ENCODE results near the gene TSPAN4. TPM values are rescaled to one million over a fixed set of nuclear protein-coding genes. Genes with fewer than 3 reads are reported as not detected.
A peak's percentile ranks its signal among the peaks of the same experiment; 100 is the strongest.

TSPAN4 gene
- total RNA-seq, 2 donors from 2014 or later = 12.6 to 18.9 TPM

DNA sequence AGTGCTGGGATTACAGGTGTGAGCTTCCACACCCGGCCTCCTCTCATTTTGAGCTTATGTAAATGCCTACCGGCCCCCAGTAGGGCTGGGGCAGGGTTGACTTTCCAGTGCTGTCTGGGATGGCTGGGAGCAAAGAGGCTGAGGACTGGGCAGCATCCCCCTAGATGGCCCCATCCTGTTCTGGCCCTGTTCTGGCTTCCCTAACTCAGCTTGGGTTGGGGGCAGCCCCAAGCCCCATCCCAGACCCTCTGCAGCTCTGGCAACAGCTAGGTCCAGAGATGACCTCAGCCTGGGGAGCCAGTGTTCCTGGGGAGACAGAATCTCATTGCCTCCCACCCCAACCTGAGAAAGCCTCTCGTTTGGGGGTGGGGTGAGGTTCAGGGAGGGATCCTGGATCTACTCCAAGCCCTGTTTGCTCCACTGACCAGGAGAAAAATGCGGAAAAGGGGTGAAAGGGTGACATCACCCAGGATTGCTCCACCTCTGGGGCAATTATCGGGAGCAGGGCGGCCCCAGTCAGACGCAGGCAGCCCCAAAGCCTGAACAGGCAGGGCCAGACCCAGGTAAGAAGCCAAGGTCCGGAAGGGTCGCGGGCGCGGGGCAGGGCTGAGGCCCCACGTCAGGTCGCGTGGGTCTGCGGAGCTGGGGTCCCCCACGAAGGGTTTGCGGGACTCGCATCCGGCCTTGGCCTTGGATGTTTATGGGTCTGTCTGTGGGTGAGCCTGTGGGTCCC lies 24.1 kb upstream of the TSPAN4 start, which contains the start of gene PNPLA2:
Gene PNPLA2 (plus strand): TSS at position 519 of the 733 bp plus-strand sequence. CDS start 805 bp downstream, outside the sequence.
- Mint-ChIP-seq H3K9me3 (no peaks in the 10 kb centered on the region), H3K36me3 (no peaks in the 10 kb centered on the region), H3K27ac (peak within 1 kb of the TSS; percentile 63 to 85)
- ATAC-seq (no peak), DNase-seq (ENCODE audit: low spot score in 2 of 2) (no peak)

DNA sequence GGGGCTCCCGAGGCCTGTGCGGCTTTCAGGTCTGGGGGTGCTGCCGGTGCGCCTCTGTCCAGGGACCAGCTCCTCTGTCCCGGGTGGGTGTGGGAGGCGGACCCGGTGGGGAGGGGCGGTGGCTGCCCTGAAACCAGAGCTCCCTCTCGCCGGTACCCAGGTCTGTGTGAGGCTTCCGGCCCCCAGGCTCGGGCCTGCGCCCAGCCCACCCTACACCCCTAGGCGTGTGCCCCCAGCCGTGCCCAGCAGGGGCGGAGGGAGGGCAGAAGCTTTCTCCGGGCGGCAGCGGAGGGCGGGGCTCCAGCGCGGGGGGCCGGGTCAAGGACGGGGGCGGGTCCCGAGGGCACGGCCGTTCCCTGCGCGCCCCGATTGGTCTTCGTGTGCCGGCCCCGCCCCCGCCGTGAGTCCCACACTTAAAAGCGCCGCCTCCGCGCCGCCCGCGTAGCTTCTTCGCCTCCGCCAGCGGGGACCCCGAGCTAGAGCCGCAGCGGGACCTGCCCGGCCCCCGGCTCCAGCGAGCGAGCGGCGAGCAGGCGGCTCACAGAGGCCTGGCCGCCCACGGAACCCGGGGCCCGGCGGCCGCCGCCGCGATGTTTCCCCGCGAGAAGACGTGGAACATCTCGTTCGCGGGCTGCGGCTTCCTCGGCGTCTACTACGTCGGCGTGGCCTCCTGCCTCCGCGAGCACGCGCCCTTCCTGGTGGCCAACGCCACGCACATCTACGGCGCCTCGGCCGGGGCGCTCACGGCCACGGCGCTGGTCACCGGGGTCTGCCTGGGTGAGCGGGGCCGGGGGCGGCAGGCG lies 23.3 kb upstream of the TSPAN4 start:
- Mint-ChIP-seq H3K36me3 (no peaks in the 10 kb centered on the region), H3K9me3 (no peaks in the 10 kb centered on the region), H3K27ac (peak overlapping the region; percentile 44 to 63)
- peak; percentile 77 to 82 for ATAC-seq
- peak; percentile 92 to 95 for DNase-seq (ENCODE audit: low spot score in 2 of 2)

DNA sequence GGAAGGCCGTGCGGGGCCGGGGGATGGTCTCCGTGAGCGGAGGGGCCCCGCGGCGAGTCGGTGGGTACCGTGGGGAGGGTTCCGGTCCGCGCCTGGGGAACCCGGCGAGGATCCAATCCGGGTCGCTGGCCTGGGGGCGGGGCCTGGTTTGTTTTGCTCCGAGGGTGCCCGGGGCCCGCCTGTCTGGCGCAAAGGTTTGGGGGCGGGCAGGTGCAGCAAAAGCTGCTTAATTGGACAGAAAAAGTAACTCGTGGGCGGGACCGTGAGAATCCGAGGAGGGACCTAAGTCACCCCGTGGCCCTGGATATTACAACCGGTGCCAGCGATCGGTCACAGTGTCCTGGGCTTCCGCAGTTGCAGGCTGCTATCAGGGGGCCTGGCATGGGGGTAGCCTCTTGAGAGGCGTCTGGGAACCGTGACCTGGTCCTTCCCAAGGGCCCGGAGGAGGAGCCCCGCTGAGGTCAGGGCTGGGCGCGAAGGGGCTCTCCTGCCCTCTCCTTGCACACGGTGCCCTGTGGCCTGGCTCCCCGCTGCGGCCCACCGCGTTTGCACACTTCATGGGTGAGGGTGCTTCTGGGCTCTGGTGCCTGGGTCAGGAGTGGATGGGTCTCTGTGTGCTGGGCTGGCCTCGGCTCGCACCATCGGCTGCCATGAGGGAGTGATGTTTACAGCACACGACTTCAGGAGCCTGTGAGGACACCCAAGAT lies 22.6 kb upstream of the TSPAN4 start:
- H3K9me3 Mint-ChIP-seq = no peaks in the 10 kb centered on the region
- peak; percentile 82 to 95 for DNase-seq (ENCODE audit: low spot score in 2 of 2)
- H3K27ac Mint-ChIP-seq = peak overlapping the region; percentile 63 to 72
- peak; percentile 60 to 77 for ATAC-seq
- peaks cover 2% of the 10 kb centered on the region in 2 donors for H3K36me3 Mint-ChIP-seq

DNA sequence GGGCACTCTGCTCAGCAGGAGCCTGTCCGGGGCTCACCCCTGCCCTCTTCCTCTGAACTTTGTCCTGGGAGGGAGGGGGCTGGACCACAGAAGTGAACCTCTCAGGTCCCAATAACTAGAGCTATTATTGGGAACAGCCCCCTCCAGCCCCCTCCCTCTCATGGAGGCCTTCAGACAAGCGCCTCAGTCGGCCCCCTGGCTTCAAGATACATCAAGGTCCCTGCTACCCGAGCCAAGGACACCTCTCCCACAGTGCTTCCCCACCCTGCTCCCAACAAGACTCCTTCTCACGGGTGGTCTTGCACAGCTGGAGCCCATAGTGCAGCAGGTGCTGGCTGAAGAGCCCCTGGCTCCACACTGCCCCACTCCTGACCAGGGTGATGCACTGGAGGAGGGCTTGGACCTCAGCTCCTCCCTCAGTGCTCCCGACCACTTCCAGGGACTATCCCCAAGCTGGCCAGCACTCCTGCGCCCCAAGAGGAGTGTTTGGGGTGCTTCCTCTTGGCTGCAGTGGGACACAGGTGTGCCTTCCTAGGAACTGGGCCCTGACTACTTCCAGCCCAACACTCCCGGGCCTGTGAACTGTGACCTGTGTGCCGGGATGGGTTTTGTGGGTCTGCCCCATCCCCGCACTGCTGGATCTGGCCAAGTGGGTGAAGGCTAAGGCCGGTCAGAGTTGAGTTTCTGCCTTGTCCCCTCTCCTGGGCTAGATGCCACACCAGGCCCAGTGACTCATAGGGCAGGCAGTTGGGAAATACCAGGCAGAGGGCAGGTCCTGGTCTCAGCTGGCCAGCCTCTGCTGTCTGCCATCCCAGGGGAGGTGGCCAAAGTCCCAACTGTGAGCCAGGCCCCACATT lies 21.8 kb upstream of the TSPAN4 start:
- Mint-ChIP-seq H3K9me3 (no peaks in the 10 kb centered on the region), H3K27ac (no peak overlapping the region), H3K36me3 (peaks cover 5 to 7% of the 10 kb centered on the region in 2 donors)
- DNase-seq (ENCODE audit: low spot score in 2 of 2) (no peak), ATAC-seq (peak in 1 of 2 donors; percentile 13)

DNA sequence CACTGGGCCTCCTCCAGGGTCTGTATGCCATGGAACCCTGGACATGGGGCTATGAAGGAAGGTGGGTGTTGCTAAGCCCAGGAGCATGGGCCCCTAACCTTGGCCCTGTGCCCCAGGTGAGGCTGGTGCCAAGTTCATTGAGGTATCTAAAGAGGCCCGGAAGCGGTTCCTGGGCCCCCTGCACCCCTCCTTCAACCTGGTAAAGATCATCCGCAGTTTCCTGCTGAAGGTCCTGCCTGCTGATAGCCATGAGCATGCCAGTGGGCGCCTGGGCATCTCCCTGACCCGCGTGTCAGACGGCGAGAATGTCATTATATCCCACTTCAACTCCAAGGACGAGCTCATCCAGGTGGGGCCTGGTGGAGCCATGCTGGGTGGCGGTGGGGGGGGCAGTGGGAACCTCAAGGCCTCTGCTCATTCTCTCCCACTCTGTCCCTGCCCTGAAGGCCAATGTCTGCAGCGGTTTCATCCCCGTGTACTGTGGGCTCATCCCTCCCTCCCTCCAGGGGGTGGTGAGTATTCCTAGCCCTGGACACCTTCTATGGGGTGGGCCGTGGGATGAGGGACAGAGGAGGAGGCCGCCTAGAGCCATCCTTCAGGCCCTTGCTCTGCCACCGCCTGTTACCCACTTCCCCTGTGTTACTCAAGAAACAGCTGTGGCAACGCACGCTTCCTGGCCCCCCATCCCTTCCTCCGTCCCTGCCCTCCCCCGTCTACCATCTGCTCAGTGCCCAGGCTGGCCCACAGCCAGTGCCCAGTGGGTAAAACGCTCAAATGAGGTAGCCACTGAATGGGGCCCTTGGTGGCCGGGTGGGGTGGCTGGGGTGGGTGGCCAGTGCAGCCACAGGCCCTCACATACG lies 20.9 kb upstream of the TSPAN4 start:
- DNase-seq (ENCODE audit: low spot score in 2 of 2) (no peak), ATAC-seq (no peak)
- Mint-ChIP-seq H3K27ac (no peak overlapping the region), H3K36me3 (peaks cover 5 to 7% of the 10 kb centered on the region in 2 donors), H3K9me3 (no peaks in the 10 kb centered on the region)

DNA sequence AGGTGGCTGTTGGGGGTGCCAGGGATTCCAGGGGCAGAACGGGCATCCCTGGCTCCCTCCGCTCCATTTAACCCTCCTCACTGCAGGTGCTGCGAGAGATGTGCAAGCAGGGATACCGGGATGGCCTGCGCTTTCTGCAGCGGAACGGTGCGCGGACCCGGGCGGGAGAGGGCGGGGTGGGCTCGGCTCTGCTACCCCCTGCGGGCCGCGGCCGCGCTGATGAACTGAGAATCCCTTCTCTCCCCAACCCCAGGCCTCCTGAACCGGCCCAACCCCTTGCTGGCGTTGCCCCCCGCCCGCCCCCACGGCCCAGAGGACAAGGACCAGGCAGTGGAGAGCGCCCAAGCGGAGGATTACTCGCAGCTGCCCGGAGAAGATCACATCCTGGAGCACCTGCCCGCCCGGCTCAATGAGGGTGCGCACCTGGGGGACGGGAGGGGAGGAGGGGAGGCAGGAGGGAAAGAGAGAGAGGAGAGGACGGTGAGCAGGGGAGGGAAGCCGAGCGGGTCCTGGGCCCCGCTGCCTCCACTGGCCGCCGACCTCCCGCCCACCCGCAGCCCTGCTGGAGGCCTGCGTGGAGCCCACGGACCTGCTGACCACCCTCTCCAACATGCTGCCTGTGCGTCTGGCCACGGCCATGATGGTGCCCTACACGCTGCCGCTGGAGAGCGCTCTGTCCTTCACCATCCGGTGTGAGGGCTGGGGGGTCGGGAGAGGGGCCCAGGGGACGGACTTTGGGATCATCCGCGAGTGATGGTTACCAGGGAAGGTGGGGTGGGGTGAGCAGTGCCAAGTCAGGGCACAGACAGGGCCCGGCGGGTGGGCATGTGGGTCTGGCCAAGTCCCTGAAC lies 19.0 kb upstream of the TSPAN4 start:
- ATAC-seq (no peak), DNase-seq (ENCODE audit: low spot score in 2 of 2) (no peak)
- H3K9me3 Mint-ChIP-seq = no peaks in the 10 kb centered on the region
- no peak overlapping the region for H3K27ac Mint-ChIP-seq
- H3K36me3 Mint-ChIP-seq = peaks cover 5 to 7% of the 10 kb centered on the region in 2 donors

DNA sequence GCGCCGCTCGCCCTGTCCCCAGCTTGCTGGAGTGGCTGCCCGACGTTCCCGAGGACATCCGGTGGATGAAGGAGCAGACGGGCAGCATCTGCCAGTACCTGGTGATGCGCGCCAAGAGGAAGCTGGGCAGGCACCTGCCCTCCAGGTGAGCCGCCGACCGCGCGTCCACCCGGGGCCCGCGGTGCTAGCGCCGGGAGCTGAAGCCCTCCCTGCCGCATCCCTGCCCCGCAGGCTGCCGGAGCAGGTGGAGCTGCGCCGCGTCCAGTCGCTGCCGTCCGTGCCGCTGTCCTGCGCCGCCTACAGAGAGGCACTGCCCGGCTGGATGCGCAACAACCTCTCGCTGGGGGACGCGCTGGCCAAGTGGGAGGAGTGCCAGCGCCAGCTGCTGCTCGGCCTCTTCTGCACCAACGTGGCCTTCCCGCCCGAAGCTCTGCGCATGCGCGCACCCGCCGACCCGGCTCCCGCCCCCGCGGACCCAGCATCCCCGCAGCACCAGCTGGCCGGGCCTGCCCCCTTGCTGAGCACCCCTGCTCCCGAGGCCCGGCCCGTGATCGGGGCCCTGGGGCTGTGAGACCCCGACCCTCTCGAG lies 18.3 kb upstream of the TSPAN4 start:
- ATAC-seq (no peak), DNase-seq (ENCODE audit: low spot score in 2 of 2) (no peak)
- peaks cover 5 to 7% of the 10 kb centered on the region in 2 donors for H3K36me3 Mint-ChIP-seq
- no peak overlapping the region for H3K27ac Mint-ChIP-seq
- H3K9me3 Mint-ChIP-seq = no peaks in the 10 kb centered on the region

DNA sequence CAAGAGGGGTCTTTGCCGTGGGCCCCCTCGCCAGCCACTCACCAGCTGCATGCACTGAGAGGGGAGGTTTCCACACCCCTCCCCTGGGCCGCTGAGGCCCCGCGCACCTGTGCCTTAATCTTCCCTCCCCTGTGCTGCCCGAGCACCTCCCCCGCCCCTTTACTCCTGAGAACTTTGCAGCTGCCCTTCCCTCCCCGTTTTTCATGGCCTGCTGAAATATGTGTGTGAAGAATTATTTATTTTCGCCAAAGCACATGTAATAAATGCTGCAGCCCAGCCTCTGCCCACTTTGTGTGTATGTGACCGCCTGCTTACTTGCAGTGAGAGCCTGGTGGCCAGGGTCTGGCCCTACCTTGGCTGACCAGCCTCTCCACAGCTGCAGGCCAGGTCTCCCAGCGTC lies 17.7 kb upstream of the TSPAN4 start:
- H3K36me3 Mint-ChIP-seq = peaks cover 5 to 7% of the 10 kb centered on the region in 2 donors
- H3K9me3 Mint-ChIP-seq = no peaks in the 10 kb centered on the region
- DNase-seq (ENCODE audit: low spot score in 2 of 2) (no peak), ATAC-seq (no peak)
- no peak overlapping the region for H3K27ac Mint-ChIP-seq

DNA sequence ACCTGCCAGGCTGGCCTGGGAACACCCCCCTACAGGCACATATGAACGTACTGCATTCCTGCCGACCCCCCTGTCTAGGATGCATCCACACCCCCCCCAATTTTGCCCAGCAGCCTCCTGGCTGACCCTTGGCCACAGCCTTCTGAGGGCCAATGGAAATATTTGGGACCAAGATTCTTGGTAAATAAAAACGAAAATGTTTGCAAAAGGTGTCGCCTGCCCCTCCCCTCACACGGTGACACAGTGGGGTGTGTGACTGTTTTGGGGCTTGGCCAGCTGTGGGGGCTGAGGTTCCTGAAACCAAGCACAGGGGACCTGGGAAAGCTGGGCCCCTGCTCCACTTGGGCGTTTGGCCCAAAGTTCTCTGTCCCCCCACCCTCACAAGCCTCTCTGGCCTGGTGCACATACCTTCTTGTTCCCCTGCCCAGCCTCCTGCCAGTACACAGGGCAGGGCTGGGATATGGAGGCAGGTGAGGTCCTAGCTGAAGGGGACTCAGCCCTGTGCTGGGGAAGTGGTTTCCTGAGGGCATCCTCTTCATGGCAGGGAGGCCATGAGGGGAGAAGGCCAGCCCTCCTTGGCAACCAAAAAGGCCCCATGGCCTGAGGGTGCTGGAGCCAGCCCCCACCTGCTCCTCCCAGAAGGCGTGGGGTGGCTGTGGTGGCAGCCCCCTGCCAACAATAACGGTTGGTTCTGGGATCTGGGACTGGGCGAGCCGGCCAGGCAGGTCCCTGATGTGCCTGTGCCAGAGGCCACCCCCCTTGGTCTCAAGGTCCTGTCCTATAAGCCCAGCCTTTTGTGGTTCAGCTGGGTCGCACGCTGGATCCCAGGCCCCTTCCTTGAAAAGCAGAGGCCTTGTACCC lies 17.1 kb upstream of the TSPAN4 start:
- ATAC-seq (no peak), DNase-seq (ENCODE audit: low spot score in 2 of 2) (no peak)
- peaks cover 5 to 7% of the 10 kb centered on the region in 2 donors for H3K36me3 Mint-ChIP-seq
- H3K27ac Mint-ChIP-seq = no peak overlapping the region
- H3K9me3 Mint-ChIP-seq = no peaks in the 10 kb centered on the region

DNA sequence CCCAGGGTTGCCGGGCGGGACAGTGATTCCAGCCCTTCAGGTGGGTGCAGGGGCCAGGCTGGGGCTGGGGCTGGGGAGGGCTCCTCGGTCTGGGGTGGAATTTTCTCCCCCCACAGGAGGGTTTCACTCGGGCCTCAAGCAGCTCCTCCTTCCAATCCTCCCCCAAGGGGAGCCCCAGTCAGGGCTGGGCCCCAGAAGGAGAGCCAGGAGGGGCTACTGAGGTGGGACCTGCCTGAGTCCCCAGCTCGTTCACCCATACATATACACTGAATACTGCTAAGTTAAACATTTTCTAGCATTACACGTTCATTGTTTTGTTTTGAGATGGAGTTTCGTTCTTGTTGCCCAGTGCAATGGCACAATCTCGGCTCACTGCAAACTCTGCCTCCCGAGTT lies 16.4 kb upstream of the TSPAN4 start:
- H3K36me3 Mint-ChIP-seq = peaks cover 5 to 7% of the 10 kb centered on the region in 2 donors
- H3K9me3 Mint-ChIP-seq = no peaks in the 10 kb centered on the region
- no peak for DNase-seq (ENCODE audit: low spot score in 2 of 2)
- ATAC-seq = no peak
- H3K27ac Mint-ChIP-seq = no peak overlapping the region

DNA sequence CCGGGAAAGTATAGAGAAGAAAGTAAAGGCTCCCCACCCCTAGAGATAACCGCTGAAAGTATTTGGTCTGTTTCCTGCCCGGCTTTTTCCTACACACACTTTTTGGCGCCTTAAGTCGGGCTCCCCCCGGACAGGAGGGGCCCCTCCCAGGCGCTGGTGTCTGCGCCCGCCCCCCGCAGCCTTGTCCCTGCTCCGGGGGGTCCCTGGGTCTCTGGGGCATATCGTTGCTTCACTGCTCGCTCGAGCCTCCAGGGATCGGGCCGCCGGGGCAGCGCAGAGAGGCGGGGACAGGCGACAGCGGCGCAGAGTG lies 15.9 kb upstream of the TSPAN4 start:
- DNase-seq (ENCODE audit: low spot score in 2 of 2) (no peak), ATAC-seq (peak; percentile 1 to 17)
- no peak overlapping the region for H3K27ac Mint-ChIP-seq
- peaks cover 5 to 7% of the 10 kb centered on the region in 2 donors for H3K36me3 Mint-ChIP-seq
- no peaks in the 10 kb centered on the region for H3K9me3 Mint-ChIP-seq

DNA sequence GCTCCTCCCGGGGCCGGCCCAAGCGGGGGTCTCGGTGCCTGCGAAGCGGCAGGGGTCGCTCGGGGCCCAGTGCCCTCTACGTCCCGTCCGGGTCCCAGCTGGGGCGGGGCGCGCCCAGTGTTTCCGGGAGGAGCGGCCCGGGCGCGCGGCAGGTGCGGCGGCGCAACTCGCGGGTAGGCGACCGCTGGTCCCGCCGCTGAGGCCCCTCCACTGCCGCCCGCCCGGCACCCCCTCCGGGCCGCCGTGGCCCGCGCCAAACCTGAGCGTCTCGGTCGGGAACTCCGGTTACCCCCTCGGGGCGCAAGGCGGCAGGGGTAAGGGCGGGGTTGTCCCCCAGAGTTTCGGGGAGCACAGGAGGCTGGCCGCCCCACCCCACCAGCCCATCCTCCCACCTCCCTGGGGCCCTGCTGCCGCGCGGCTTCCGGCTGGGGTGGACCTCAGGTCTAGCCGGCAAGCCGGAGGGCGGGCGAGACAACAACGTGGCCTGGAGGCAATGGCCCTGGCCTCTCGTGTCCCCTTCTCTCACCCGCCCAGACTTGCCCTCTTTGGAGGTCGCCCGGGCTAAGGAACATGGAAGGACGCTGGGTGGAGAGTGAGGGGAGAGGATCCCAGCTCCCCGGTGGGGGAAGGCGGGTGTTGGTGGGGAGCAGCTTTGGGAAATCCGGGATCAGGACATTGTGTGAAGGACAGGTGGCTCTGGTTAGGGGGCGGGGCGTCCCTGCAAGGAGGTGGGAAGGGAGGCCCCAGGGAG lies 15.3 kb upstream of the TSPAN4 start:
- ATAC-seq (peak; percentile 4 to 49), DNase-seq (ENCODE audit: low spot score in 2 of 2) (no peak)
- Mint-ChIP-seq H3K27ac (no peak overlapping the region), H3K9me3 (no peaks in the 10 kb centered on the region), H3K36me3 (peaks cover 5 to 7% of the 10 kb centered on the region in 2 donors)

DNA sequence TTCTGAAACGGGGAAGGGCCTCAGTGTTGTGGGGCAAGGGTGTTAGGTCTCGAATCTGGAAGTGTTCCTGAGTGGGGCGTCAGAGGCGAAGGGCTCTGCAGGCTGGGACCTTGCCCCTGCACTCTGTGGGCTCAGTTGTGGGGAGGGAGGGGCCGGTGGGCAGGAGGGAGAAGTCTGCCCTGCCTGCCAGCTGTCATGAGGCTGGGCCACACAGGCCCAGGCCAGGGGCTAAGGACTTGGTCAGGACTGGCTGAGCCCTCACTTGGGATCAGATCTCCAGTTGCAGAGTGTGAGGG lies 14.8 kb upstream of the TSPAN4 start, which contains the start of gene CRACR2B:
Gene CRACR2B (plus strand): TSS at position 23 of the 296 bp plus-strand sequence. CDS start 689 bp downstream, outside the sequence.
- H3K36me3 Mint-ChIP-seq = peaks cover 5 to 7% of the 10 kb centered on the region in 2 donors
- H3K9me3 Mint-ChIP-seq = no peaks in the 10 kb centered on the region
- DNase-seq (ENCODE audit: low spot score in 2 of 2) = no peak
- no peak for ATAC-seq
- H3K27ac Mint-ChIP-seq = no peak within 1 kb of the TSS
